Measurements from ENCODE around the gene GLP1R.

The GLP1R gene

DNA sequence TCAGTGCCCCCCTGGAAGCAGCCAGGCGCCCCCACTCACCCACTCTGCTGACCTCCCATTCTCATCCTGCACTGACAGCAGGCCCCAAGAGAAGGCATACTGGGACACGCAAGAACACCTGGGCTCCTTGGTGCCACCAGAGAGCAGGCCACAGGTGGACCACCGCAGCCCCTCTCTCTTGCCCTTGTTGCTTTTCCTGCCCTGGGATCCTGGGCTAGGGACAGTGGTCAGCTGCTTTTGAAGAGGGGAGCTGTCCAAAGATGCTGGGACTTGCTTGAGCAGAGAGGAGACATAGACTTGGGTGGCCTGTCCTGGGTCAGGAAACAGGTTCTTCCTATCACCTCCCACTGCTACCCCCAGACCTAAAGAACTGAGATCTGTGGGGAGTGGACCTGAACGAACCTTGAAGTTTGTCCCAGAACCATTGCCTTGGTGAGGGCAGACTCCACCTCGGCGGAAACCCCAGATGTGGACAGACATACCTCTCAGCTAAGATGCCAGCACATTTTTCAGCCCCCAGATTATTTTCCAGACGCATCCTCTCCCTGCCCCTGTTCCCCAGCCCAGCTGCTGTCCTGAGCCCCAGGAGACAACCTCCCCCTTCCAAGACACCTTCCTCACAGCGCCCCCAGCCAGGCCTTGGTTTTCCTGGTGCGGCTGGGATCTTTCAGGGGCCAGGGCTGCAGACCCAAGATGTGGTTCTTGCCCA is 1.1 kb downstream of the GLP1R start:
- H3K4me3 ChIP-seq (ENCODE audit: low read depth, low read length, poor library complexity, severe bottlenecking), result no peak overlapping the region
- TF ChIP-seq EZH2 (IDR thresholded peaks at IDR 0.05; ENCODE audit: borderline replicate concordance, low read length), result no peak
- TF ChIP-seq, protein P1, sequence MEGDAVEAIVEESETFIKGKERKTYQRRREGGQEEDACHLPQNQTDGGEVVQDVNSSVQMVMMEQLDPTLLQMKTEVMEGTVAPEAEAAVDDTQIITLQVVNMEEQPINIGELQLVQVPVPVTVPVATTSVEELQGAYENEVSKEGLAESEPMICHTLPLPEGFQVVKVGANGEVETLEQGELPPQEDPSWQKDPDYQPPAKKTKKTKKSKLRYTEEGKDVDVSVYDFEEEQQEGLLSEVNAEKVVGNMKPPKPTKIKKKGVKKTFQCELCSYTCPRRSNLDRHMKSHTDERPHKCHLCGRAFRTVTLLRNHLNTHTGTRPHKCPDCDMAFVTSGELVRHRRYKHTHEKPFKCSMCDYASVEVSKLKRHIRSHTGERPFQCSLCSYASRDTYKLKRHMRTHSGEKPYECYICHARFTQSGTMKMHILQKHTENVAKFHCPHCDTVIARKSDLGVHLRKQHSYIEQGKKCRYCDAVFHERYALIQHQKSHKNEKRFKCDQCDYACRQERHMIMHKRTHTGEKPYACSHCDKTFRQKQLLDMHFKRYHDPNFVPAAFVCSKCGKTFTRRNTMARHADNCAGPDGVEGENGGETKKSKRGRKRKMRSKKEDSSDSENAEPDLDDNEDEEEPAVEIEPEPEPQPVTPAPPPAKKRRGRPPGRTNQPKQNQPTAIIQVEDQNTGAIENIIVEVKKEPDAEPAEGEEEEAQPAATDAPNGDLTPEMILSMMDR (IDR thresholded peaks at IDR 0.05; ENCODE audit: low read length), result no peak

DNA sequence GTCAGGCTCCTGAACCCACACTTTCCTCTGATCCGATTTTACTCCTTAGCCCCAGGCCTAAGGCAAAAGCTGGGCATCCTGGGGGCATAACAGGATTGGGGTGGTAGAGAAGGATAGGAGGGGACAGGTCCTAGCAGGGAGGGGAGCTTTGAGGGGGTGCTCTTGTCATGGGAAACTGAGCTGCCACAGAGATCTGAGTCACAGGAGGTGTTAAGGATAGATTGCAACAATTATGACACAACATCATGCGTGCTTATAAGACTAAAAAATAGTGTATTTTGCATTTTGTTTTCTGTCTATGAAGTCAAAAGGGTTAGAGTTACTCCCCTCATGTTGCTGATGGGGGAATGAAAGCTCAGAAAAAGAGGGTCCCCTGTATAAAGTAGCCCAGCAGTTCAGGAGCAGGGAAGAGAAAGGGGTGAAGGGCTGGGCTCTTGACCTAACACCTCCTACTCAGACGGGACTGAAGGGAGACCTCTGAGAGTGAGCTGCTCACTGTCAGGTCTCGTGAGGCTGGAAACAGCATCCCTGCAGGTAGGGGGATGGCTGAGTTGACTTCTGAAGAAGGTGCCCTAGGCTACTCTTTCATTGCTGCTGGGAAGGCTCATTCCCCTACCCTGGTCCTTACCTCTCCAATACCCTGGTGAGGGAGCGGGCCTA is 2.0 kb downstream of the GLP1R start:
- Histone ChIP-seq H3F3A (ENCODE audit: insufficient read depth, low read length) (no peaks in the 10 kb centered on the region), H3K27me3 (ENCODE audit: insufficient read depth, low read length) (no peaks in the 10 kb centered on the region), H3K4me1 (ENCODE audit: insufficient read depth, low read length, severe bottlenecking) (no peaks in the 10 kb centered on the region), H3K79me2 (ENCODE audit: insufficient read depth, low read length) (no peaks in the 10 kb centered on the region), H4K20me1 (ENCODE audit: insufficient read depth, low read length) (no peaks in the 10 kb centered on the region), H3K9ac (ENCODE audit: low read length) (no peak overlapping the region), H3K27ac (ENCODE audit: low read depth, low read length, poor library complexity, severe bottlenecking) (no peak overlapping the region), H3K4me3 (ENCODE audit: low read depth, low read length, poor library complexity, severe bottlenecking) (no peak overlapping the region), H3K9me3 (ENCODE audit: low read length) (no peaks in the 10 kb centered on the region), H2AFZ (ENCODE audit: low read length) (no peak overlapping the region), H3K9me2 (ENCODE audit: low read depth, low read length) (no peaks in the 10 kb centered on the region), H3K4me2 (ENCODE audit: low read length) (no peak overlapping the region), H3K36me3 (ENCODE audit: insufficient read depth, low read length) (no peaks in the 10 kb centered on the region)
- TF ChIP-seq, protein P1 (IDR thresholded peaks at IDR 0.05; ENCODE audit: low read length), result no peak
- TF ChIP-seq EZH2 (IDR thresholded peaks at IDR 0.05; ENCODE audit: borderline replicate concordance, low read length), result no peak

More for the DNA sequence above, 1.1 kb downstream of the GLP1R start:
- H3K9ac ChIP-seq (ENCODE audit: low read length), result no peak overlapping the region
- no peak overlapping the region for H3K27ac ChIP-seq (ENCODE audit: low read depth, low read length, poor library complexity, severe bottlenecking)
- no peaks in the 10 kb centered on the region for H4K20me1 ChIP-seq (ENCODE audit: insufficient read depth, low read length)
- H3K79me2 ChIP-seq (ENCODE audit: insufficient read depth, low read length), result no peaks in the 10 kb centered on the region
- no peaks in the 10 kb centered on the region for H3K4me1 ChIP-seq (ENCODE audit: insufficient read depth, low read length, severe bottlenecking)
- H3K27me3 ChIP-seq (ENCODE audit: insufficient read depth, low read length), result no peaks in the 10 kb centered on the region
- no peaks in the 10 kb centered on the region for H3K9me3 ChIP-seq (ENCODE audit: low read length)
- H3F3A ChIP-seq (ENCODE audit: insufficient read depth, low read length), result no peaks in the 10 kb centered on the region
- H3K36me3 ChIP-seq (ENCODE audit: insufficient read depth, low read length), result no peaks in the 10 kb centered on the region
- no peaks in the 10 kb centered on the region for H3K9me2 ChIP-seq (ENCODE audit: low read depth, low read length)
- no peak overlapping the region for H3K4me2 ChIP-seq (ENCODE audit: low read length)
- no peak overlapping the region for H2AFZ ChIP-seq (ENCODE audit: low read length)

DNA sequence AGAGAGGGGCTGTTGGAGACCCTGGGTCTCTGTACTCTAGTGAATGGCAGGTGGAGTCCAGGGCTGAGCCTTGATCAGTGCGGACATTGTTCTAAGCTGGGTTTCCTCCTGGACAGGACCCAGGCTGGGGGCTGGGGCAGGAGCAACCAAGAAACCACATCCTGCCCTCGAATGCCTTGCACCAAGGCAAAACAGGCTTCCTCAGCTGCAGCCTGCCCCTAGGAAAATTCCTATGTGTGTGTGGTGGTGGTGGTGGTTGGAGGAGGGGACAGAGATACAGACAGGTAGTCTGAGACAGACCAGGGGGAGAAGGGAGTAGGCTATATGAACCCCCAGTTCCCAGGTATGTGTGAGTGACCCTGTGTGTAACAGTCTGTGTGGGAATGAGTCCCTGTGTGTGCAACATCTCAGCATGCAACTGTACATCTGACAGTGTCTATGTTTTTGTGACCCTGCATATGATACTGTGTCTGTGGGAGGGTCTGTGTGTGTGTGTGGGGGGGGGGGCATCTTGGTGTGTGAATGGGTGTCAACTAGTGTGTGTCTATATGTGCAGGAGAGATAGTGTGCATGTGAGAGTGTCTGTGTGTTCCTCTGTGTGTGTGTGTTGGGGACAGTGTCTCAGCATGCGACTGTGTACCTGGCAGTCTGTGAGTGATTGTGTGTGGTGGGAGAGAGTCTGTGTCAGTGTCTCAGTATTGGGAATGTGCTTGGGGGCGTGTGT is 3.0 kb downstream of the GLP1R start:
- TF ChIP-seq, protein P1 (IDR thresholded peaks at IDR 0.05; ENCODE audit: low read length), result no peak
- TF ChIP-seq EZH2 (IDR thresholded peaks at IDR 0.05; ENCODE audit: borderline replicate concordance, low read length), result no peak
- H3K4me3 ChIP-seq (ENCODE audit: low read depth, low read length, poor library complexity, severe bottlenecking), result no peak overlapping the region
- H3K36me3 ChIP-seq (ENCODE audit: insufficient read depth, low read length), result no peaks in the 10 kb centered on the region
- no peaks in the 10 kb centered on the region for H3K27me3 ChIP-seq (ENCODE audit: insufficient read depth, low read length)
- H3K9me3 ChIP-seq (ENCODE audit: low read length), result no peaks in the 10 kb centered on the region
- no peak overlapping the region for H3K9ac ChIP-seq (ENCODE audit: low read length)
- H3K27ac ChIP-seq (ENCODE audit: low read depth, low read length, poor library complexity, severe bottlenecking), result no peak overlapping the region
- no peak overlapping the region for H2AFZ ChIP-seq (ENCODE audit: low read length)
- H3K9me2 ChIP-seq (ENCODE audit: low read depth, low read length), result no peaks in the 10 kb centered on the region
- H3K79me2 ChIP-seq (ENCODE audit: insufficient read depth, low read length), result no peaks in the 10 kb centered on the region
- H4K20me1 ChIP-seq (ENCODE audit: insufficient read depth, low read length), result no peaks in the 10 kb centered on the region
- H3K4me2 ChIP-seq (ENCODE audit: low read length), result no peak overlapping the region
- no peaks in the 10 kb centered on the region for H3K4me1 ChIP-seq (ENCODE audit: insufficient read depth, low read length, severe bottlenecking)
- no peaks in the 10 kb centered on the region for H3F3A ChIP-seq (ENCODE audit: insufficient read depth, low read length)

Measured in OCI-LY1 (cell line).